ENCODE results near the gene ACOX3.

DNA sequence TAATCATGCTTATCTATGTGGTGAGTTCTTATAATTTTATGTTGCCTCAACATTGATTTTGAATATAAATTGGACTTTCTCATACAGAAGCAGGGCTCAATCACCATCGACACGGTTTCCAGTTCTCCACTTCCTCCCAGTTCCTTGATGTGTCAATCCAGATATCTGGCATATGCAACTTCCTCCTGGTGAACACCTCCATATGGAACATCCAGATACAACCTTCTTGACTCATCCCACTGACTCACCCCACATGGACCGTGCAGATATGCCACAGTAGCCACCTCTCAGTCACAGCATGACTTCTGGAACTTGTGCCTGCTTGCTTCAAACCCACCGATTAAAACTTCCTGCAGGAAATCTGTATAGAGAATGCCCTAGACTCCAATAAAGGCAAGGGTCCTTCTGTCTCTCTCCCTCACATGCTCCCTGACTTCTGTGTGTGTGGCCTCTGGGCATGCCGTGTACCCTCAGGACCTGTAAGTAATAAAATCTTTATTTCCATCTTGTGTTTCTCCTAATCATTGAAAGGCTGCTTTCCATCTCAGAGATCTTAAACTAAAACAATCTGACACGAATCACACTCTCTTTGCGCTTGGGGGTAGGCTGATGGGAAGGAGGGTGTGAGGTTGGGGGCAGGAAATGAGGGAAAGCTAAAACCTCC, 104.0 kb downstream of the ACOX3 start:
- TF ChIP-seq POLR2A (IDR thresholded peaks at IDR 0.05): no peak
- TF ChIP-seq, protein P1, sequence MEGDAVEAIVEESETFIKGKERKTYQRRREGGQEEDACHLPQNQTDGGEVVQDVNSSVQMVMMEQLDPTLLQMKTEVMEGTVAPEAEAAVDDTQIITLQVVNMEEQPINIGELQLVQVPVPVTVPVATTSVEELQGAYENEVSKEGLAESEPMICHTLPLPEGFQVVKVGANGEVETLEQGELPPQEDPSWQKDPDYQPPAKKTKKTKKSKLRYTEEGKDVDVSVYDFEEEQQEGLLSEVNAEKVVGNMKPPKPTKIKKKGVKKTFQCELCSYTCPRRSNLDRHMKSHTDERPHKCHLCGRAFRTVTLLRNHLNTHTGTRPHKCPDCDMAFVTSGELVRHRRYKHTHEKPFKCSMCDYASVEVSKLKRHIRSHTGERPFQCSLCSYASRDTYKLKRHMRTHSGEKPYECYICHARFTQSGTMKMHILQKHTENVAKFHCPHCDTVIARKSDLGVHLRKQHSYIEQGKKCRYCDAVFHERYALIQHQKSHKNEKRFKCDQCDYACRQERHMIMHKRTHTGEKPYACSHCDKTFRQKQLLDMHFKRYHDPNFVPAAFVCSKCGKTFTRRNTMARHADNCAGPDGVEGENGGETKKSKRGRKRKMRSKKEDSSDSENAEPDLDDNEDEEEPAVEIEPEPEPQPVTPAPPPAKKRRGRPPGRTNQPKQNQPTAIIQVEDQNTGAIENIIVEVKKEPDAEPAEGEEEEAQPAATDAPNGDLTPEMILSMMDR (IDR thresholded peaks at IDR 0.05): no peak
